Measurements from ENCODE around the gene CNTD1. TPM values are rescaled to one million over a fixed set of nuclear protein-coding genes. Genes with fewer than 3 reads are reported as not detected.

CNTD1 gene
- total and polyA plus RNA-seq, 2 of the 4 experiments (the other 2 are of a cell fraction), result not detected

GRCh38 chr17:42850954-42851353 is 52.3 kb downstream of the CNTD1 start, which contains the start of gene AOC3:
AOC3 (plus strand) TSS chr17:42851199; CDS start chr17:42851344, 145 bp downstream.
- Histone ChIP-seq H3K9me1 (ENCODE audit: insufficient read depth, low read length) (peaks cover 8% of the 10 kb centered on the region; the same call in 1 of the 2 replicates), H3K14ac (replicated peaks; ENCODE audit: low read depth, low read length) (no peak within 1 kb of the TSS), H3K27ac (ENCODE audit: insufficient read depth, low read length) (no peak within 1 kb of the TSS), H4K5ac (ENCODE audit: low read depth, low read length) (no peak within 1 kb of the TSS), H3K18ac (ENCODE audit: low read depth, low read length) (no peak within 1 kb of the TSS), H4K20me1 (ENCODE audit: insufficient read depth, low read length) (peaks cover 7% of the 10 kb centered on the region), H2BK15ac (ENCODE audit: low read depth, low read length) (no peak within 1 kb of the TSS), H3K4me2 (ENCODE audit: low read depth, low read length) (no peak within 1 kb of the TSS), H4K8ac (ENCODE audit: low read depth in 2 of 2, low read length in 2 of 2) (no peak within 1 kb of the TSS), H2AK9ac (replicated peaks; ENCODE audit: low read depth, low read length, poor library complexity) (no peak within 1 kb of the TSS), H2AK5ac (ENCODE audit: low read depth, low read length) (no peak within 1 kb of the TSS), H4K91ac (ENCODE audit: insufficient read depth, low read depth, low read length) (no peak within 1 kb of the TSS), H2BK20ac (ENCODE audit: low read depth, low read length) (no peak within 1 kb of the TSS), H3K4me3 (ENCODE audit: insufficient read depth, low read depth, low read length) (no peak within 1 kb of the TSS), H3K79me1 (ENCODE audit: low read depth in 1 of 2, low read length in 2 of 2) (0 out of 4 replicates have a peak, but pooled peaks cover 0 to 3% of the 10 kb centered on the region in 2 experiments), H3K4me1 (ENCODE audit: control insufficient read depth, insufficient read depth, low read length) (peaks cover 4% of the 10 kb centered on the region; the same call in 1 of the 2 replicates), H3K23ac (ENCODE audit: low read depth, low read length) (no peak within 1 kb of the TSS), H2BK5ac (ENCODE audit: low read depth, low read length, poor library complexity, severe bottlenecking) (no peak within 1 kb of the TSS), H3K27me3 (ENCODE audit: control insufficient read depth, insufficient read depth, low read length) (peaks cover 12% of the 10 kb centered on the region), H3K9ac (ENCODE audit: low read depth, low read length) (no peak within 1 kb of the TSS), H3K9me3 (ENCODE audit: control insufficient read depth, insufficient read depth, low read length) (no peaks in the 10 kb centered on the region), H3K36me3 (ENCODE audit: control insufficient read depth, insufficient read depth, low read length) (no peaks in the 10 kb centered on the region; the same call in 1 of the 2 replicates), H2AFZ (replicated peaks; ENCODE audit: low read length, poor library complexity) (no peak within 1 kb of the TSS), H2BK120ac (ENCODE audit: low read depth, low read length) (no peak within 1 kb of the TSS), H3K56ac (ENCODE audit: extremely low read depth, insufficient read depth, low read length) (no peak within 1 kb of the TSS), H3K4ac (ENCODE audit: low read depth, low read length) (no peak within 1 kb of the TSS)
- TF ChIP-seq CTCF (conservative IDR thresholded peaks at IDR 0.05; ENCODE audit: low read depth, low read length) (no peak), CHD1 (IDR thresholded peaks at IDR 0.05; ENCODE audit: low read depth, low read length) (no peak), MXI1 (IDR thresholded peaks at IDR 0.05; ENCODE audit: borderline replicate concordance, low read depth, low read length) (no peak), FOS (IDR thresholded peaks at IDR 0.05; ENCODE audit: low read depth, low read length) (no peak), USF2 (IDR thresholded peaks at IDR 0.05; ENCODE audit: low read depth, low read length) (no peak), RAD21 (IDR thresholded peaks at IDR 0.05; ENCODE audit: low read length) (no peak), CEBPB (IDR thresholded peaks at IDR 0.05; ENCODE audit: low read depth, low read length) (no peak), NFE2L2 (IDR thresholded peaks at IDR 0.05; ENCODE audit: low read depth, low read length) (no peak), SMC3 (IDR thresholded peaks at IDR 0.05; ENCODE audit: low read depth, low read length) (no peak), RCOR1 (IDR thresholded peaks at IDR 0.05; ENCODE audit: insufficient replicate concordance, low read length) (no peak), BHLHE40 (IDR thresholded peaks at IDR 0.05; ENCODE audit: low read depth, low read length) (no peak), MAFK (IDR thresholded peaks at IDR 0.05; ENCODE audit: low read depth, low read length) (no peak)
- ATAC-seq (ENCODE audit: low read depth) (peak; percentile 58), DNase-seq (no peak)
- in situ Hi-C loops (cut with MboI; ENCODE audit: low sequenced_read_pairs), result no loop called here
- BruUV-seq (replicated peaks), result no TSS peak
- dilution Hi-C loops (cut with HindIII; ENCODE audit: low sequenced_read_pairs, unreplicated experiment), result no loop called here
- intact Hi-C loops (cut with micrococcal nuclease), result no loop called here
- CTCF ChIA-PET, result no interaction called here
- POLR2A ChIA-PET (ENCODE audit: unreplicated experiment), result no interaction called here
- WGBS, 2 experiments (ENCODE audit: extremely low coverage in 2 of 2, insufficient read length in 1 of 2), result 46% methylated on average over 4 of the region's 9 CpGs; no CpG with 5 or more reads in 1 of the 2 experiments
